GM19239 (cell line): ENCODE results near the gene TTC28.

Source experiments
- DNase-seq: peaks from one replicate; pipeline ENCODE4 v3.0.0; 2011; ENCODE audit warnings: low spot score; ENCODE audit not compliant: insufficient read length
- FAIRE-seq: peaks from 2 replicates; lab custom pipeline; 2011; peaks lifted over from hg19 to GRCh38; lab: Jason Lieb, UNC

The TTC28 gene

GRCh38 chr22:27933186-27933983 is 746.3 kb downstream of the TTC28 start:
- no peak for DNase-seq
- no peak for FAIRE-seq

GRCh38 chr22:27930331-27931060 is 749.1 kb downstream of the TTC28 start:
- no peak for FAIRE-seq
- no peak for DNase-seq
